ENCODE data around the gene NTM.
"Not testable (repeated sequence)": the region's sequence is repeated elsewhere in the genome, so short reads cannot be mapped to it uniquely, and the experiment has no call there.

The NTM gene

GRCh38 chr11:132069593-132069992 is 699.2 kb downstream of the NTM start:
- H2BK120ac ChIP-seq (ENCODE audit: low read depth, low read length); H3K4ac ChIP-seq (ENCODE audit: low read depth, low read length); H3K79me1 ChIP-seq (ENCODE audit: low read length); H2AK5ac ChIP-seq (ENCODE audit: low read length); H3K4me3 ChIP-seq (ENCODE audit: low read length); H3K27ac ChIP-seq (ENCODE audit: low read depth, low read length); H3K36me3 ChIP-seq (ENCODE audit: control insufficient read depth, insufficient read depth, low read length); H4K8ac ChIP-seq (ENCODE audit: low read depth, low read length); H3K23ac ChIP-seq (ENCODE audit: low read length); H3K4me2 ChIP-seq (ENCODE audit: low read length); H3K56ac ChIP-seq (ENCODE audit: low read length); H3K18ac ChIP-seq (ENCODE audit: low read length); H2BK15ac ChIP-seq (replicated peaks; ENCODE audit: low read depth); H3K27me3 ChIP-seq (ENCODE audit: insufficient read depth, low read length, poor library complexity); H3K79me2 ChIP-seq (ENCODE audit: control insufficient read depth, insufficient read depth, low read length); H4K5ac ChIP-seq (ENCODE audit: low read length); H3K4me1 ChIP-seq (ENCODE audit: control insufficient read depth, low read depth, low read length); H3K9ac ChIP-seq (ENCODE audit: low read length); DNase-seq; H2BK5ac ChIP-seq (ENCODE audit: low read length): not testable (repeated sequence)
- WGBS (ENCODE audit: extremely low coverage, insufficient coverage, low lambda C conversion rate), result no CpG with 5 or more reads among the region's 15 CpGs

DNA sequence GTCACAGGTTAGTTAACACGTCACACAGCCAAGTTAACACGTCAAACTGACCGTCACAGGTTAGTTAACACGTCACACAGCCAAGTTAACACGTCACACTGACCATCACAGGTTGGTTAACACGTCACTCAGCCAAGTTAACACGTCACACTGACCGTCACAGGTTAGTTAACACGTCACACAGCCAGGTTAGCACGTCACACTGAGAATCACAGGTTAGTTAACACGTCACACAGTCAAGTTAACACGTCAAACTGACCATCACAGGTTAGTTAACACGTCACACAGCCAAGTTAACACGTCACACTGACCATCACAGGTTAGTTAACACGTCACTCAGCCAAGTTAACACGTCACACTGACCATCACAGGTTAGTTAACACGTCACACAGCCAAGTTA is 700.5 kb downstream of the NTM start:
- not testable (repeated sequence) for H2BK120ac ChIP-seq (ENCODE audit: low read depth, low read length); H2BK5ac ChIP-seq (ENCODE audit: low read length); H3K79me2 ChIP-seq (ENCODE audit: control insufficient read depth, insufficient read depth, low read length); H2BK15ac ChIP-seq (replicated peaks; ENCODE audit: low read depth); H3K79me1 ChIP-seq (ENCODE audit: low read length); H3K56ac ChIP-seq (ENCODE audit: low read length); H3K4me3 ChIP-seq (ENCODE audit: low read length); H4K5ac ChIP-seq (ENCODE audit: low read length); H3K27ac ChIP-seq (ENCODE audit: low read depth, low read length); DNase-seq; H4K8ac ChIP-seq (ENCODE audit: low read depth, low read length); H3K27me3 ChIP-seq (ENCODE audit: insufficient read depth, low read length, poor library complexity); H3K23ac ChIP-seq (ENCODE audit: low read length); H3K4me1 ChIP-seq (ENCODE audit: control insufficient read depth, low read depth, low read length); H3K4me2 ChIP-seq (ENCODE audit: low read length); H3K4ac ChIP-seq (ENCODE audit: low read depth, low read length); H3K9ac ChIP-seq (ENCODE audit: low read length); H3K18ac ChIP-seq (ENCODE audit: low read length); H3K36me3 ChIP-seq (ENCODE audit: control insufficient read depth, insufficient read depth, low read length); H2AK5ac ChIP-seq (ENCODE audit: low read length)
- WGBS (ENCODE audit: extremely low coverage, insufficient coverage, low lambda C conversion rate), result no CpG with 5 or more reads among the region's 17 CpGs

DNA sequence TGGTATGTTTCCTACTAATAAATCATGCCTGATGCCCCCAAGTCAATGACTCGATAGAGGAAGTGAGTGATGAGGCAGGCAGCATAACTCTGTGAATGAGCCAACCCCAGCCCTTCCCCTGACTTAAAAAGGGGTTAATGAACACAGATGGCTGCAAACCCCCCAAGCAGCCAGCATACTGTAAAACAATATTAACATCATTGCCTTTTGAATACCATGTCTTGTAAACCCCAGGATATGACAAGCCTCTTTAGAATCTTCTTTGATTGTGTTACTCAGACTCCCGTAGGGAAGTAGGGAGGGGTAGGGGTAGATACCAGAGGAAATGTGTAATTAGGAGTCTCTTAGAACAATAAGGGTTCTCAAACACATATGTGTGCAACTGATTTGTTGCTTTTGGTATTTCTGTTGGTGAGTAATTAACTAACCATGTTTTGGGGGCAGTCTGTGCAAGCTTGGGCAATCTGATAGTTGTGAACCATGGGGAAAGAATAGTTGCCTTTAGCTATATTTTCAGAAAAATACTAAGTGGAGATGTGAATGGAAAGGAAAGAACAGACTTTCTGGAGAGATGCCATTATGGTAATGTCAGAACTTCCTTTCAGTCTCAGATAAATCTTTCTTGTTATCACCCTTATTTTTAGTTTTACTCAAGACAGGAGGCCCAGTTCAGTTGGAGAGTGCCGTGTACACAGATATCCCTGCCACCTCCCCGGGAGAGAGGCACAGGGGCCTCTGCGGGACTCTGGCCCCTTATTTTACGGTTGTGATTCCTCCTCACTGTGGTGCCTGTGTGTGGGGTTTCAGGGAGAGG is 701.8 kb downstream of the NTM start:
- H3K27me3 ChIP-seq (ENCODE audit: insufficient read depth, low read length, poor library complexity), result no peaks in the 10 kb centered on the region
- peak overlapping the region; percentile 67 for H4K8ac ChIP-seq (ENCODE audit: low read depth, low read length)
- DNase-seq, result peak; percentile 80
- H2BK5ac ChIP-seq (ENCODE audit: low read length), result no peak overlapping the region
- no peak overlapping the region for H3K56ac ChIP-seq (ENCODE audit: low read length)
- no CpG with 5 or more reads among the region's 6 CpGs for WGBS (ENCODE audit: extremely low coverage, insufficient coverage, low lambda C conversion rate)
- no peak overlapping the region for H4K5ac ChIP-seq (ENCODE audit: low read length)
- H3K18ac ChIP-seq (ENCODE audit: low read length), result peak overlapping the region; percentile 85
- peak overlapping the region; percentile 47 for H3K27ac ChIP-seq (ENCODE audit: low read depth, low read length)
- H3K4me1 ChIP-seq (ENCODE audit: control insufficient read depth, low read depth, low read length), result no peaks in the 10 kb centered on the region
- H3K4ac ChIP-seq (ENCODE audit: low read depth, low read length), result no peak overlapping the region
- no peaks in the 10 kb centered on the region for H3K79me2 ChIP-seq (ENCODE audit: control insufficient read depth, insufficient read depth, low read length)
- no peak overlapping the region for H3K4me3 ChIP-seq (ENCODE audit: low read length)
- H3K23ac ChIP-seq (ENCODE audit: low read length), result no peak overlapping the region
- no peak overlapping the region for H2AK5ac ChIP-seq (ENCODE audit: low read length)
- peak overlapping the region; percentile 89 for H2BK120ac ChIP-seq (ENCODE audit: low read depth, low read length)
- H3K9ac ChIP-seq (ENCODE audit: low read length), result no peak overlapping the region
- peak overlapping the region; percentile 89 for H2BK15ac ChIP-seq (replicated peaks; ENCODE audit: low read depth)
- H3K4me2 ChIP-seq (ENCODE audit: low read length), result no peak overlapping the region
- no peaks in the 10 kb centered on the region for H3K79me1 ChIP-seq (ENCODE audit: low read length)
- H3K36me3 ChIP-seq (ENCODE audit: control insufficient read depth, insufficient read depth, low read length), result no peaks in the 10 kb centered on the region

- WGBS (ENCODE audit: extremely low coverage, insufficient coverage, low lambda C conversion rate), result no CpG with 5 or more reads among the region's 3 CpGs
- Histone ChIP-seq H3K4me3 (ENCODE audit: low read length) (no peak overlapping the region), H4K5ac (ENCODE audit: low read length) (no peak overlapping the region), H3K4ac (ENCODE audit: low read depth, low read length) (no peak overlapping the region), H3K27me3 (ENCODE audit: insufficient read depth, low read length, poor library complexity) (no peaks in the 10 kb centered on the region), H4K8ac (ENCODE audit: low read depth, low read length) (peak overlapping the region; percentile 67), H3K9ac (ENCODE audit: low read length) (no peak overlapping the region), H3K18ac (ENCODE audit: low read length) (peak overlapping the region; percentile 85), H2BK5ac (ENCODE audit: low read length) (no peak overlapping the region), H3K4me1 (ENCODE audit: control insufficient read depth, low read depth, low read length) (no peaks in the 10 kb centered on the region), H2BK15ac (replicated peaks; ENCODE audit: low read depth) (no peak overlapping the region), H3K79me1 (ENCODE audit: low read length) (no peaks in the 10 kb centered on the region), H3K23ac (ENCODE audit: low read length) (peak overlapping the region; percentile 99), H3K36me3 (ENCODE audit: control insufficient read depth, insufficient read depth, low read length) (no peaks in the 10 kb centered on the region), H3K4me2 (ENCODE audit: low read length) (no peak overlapping the region), H3K56ac (ENCODE audit: low read length) (peak overlapping the region; percentile 54), H3K79me2 (ENCODE audit: control insufficient read depth, insufficient read depth, low read length) (no peaks in the 10 kb centered on the region), H2AK5ac (ENCODE audit: low read length) (no peak overlapping the region), H2BK120ac (ENCODE audit: low read depth, low read length) (peak overlapping the region; percentile 89), H3K27ac (ENCODE audit: low read depth, low read length) (no peak overlapping the region)
- no peak for DNase-seq
Observed at GRCh38 chr11:132072858-132073211, 702.4 kb downstream of the NTM start.

- Histone ChIP-seq H3K79me1 (ENCODE audit: low read length) (no peaks in the 10 kb centered on the region), H3K4me1 (ENCODE audit: control insufficient read depth, low read depth, low read length) (no peaks in the 10 kb centered on the region), H3K27me3 (ENCODE audit: insufficient read depth, low read length, poor library complexity) (no peaks in the 10 kb centered on the region)
Observed at GRCh38 chr11:132073787-132074186, 703.4 kb downstream of the NTM start.

DNA sequence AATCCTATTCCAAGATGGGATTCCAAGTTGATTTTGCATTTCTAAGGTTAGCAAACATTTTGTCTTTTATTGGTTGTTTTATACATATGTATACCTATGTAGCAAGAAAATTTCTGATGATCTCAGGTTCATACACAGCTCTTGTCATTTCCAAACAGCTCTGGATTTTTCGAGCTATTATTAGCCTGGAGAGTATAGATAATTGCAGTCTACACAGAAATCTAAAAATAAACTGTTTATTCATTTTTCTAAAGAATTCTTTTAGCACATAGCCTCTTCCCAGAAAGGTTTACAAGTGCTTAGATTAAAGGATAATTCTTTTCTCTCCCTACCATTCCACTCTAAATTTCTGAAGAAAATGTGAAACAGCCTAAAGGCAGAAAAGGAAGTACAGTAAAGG is 705.0 kb downstream of the NTM start:
- Histone ChIP-seq H3K4me2 (ENCODE audit: low read length) (no peak overlapping the region), H3K79me2 (ENCODE audit: control insufficient read depth, insufficient read depth, low read length) (no peaks in the 10 kb centered on the region), H3K4me1 (ENCODE audit: control insufficient read depth, low read depth, low read length) (no peaks in the 10 kb centered on the region), H3K36me3 (ENCODE audit: control insufficient read depth, insufficient read depth, low read length) (no peaks in the 10 kb centered on the region), H3K18ac (ENCODE audit: low read length) (no peak overlapping the region), H3K4me3 (ENCODE audit: low read length) (no peak overlapping the region), H3K9ac (ENCODE audit: low read length) (no peak overlapping the region), H2AK5ac (ENCODE audit: low read length) (no peak overlapping the region), H3K4ac (ENCODE audit: low read depth, low read length) (no peak overlapping the region), H3K23ac (ENCODE audit: low read length) (no peak overlapping the region), H4K5ac (ENCODE audit: low read length) (no peak overlapping the region), H3K27ac (ENCODE audit: low read depth, low read length) (no peak overlapping the region), H2BK120ac (ENCODE audit: low read depth, low read length) (no peak overlapping the region), H4K8ac (ENCODE audit: low read depth, low read length) (no peak overlapping the region), H2BK5ac (ENCODE audit: low read length) (no peak overlapping the region), H2BK15ac (replicated peaks; ENCODE audit: low read depth) (no peak overlapping the region), H3K56ac (ENCODE audit: low read length) (no peak overlapping the region), H3K79me1 (ENCODE audit: low read length) (no peaks in the 10 kb centered on the region), H3K27me3 (ENCODE audit: insufficient read depth, low read length, poor library complexity) (no peaks in the 10 kb centered on the region)
- DNase-seq, result no peak
- WGBS (ENCODE audit: extremely low coverage, insufficient coverage, low lambda C conversion rate), result no CpG with 5 or more reads among the region's 1 CpG

More at GRCh38 chr11:132073787-132074186, 703.4 kb downstream of the NTM start:
- Histone ChIP-seq H3K4me2 (ENCODE audit: low read length) (no peak overlapping the region), H2BK5ac (ENCODE audit: low read length) (no peak overlapping the region), H3K79me2 (ENCODE audit: control insufficient read depth, insufficient read depth, low read length) (no peaks in the 10 kb centered on the region), H3K27ac (ENCODE audit: low read depth, low read length) (no peak overlapping the region), H3K23ac (ENCODE audit: low read length) (no peak overlapping the region), H4K8ac (ENCODE audit: low read depth, low read length) (no peak overlapping the region), H3K4ac (ENCODE audit: low read depth, low read length) (no peak overlapping the region), H3K36me3 (ENCODE audit: control insufficient read depth, insufficient read depth, low read length) (no peaks in the 10 kb centered on the region), H2BK15ac (replicated peaks; ENCODE audit: low read depth) (no peak overlapping the region), H3K9ac (ENCODE audit: low read length) (no peak overlapping the region), H3K56ac (ENCODE audit: low read length) (no peak overlapping the region), H2BK120ac (ENCODE audit: low read depth, low read length) (no peak overlapping the region), H4K5ac (ENCODE audit: low read length) (no peak overlapping the region), H3K18ac (ENCODE audit: low read length) (no peak overlapping the region), H3K4me3 (ENCODE audit: low read length) (no peak overlapping the region), H2AK5ac (ENCODE audit: low read length) (no peak overlapping the region)
- no CpG with 5 or more reads among the region's 1 CpG for WGBS (ENCODE audit: extremely low coverage, insufficient coverage, low lambda C conversion rate)
- no peak for DNase-seq

Measured in mesendoderm (in vitro differentiated cells).